ENCODE measurements around the gene DIS3L2.

DNA sequence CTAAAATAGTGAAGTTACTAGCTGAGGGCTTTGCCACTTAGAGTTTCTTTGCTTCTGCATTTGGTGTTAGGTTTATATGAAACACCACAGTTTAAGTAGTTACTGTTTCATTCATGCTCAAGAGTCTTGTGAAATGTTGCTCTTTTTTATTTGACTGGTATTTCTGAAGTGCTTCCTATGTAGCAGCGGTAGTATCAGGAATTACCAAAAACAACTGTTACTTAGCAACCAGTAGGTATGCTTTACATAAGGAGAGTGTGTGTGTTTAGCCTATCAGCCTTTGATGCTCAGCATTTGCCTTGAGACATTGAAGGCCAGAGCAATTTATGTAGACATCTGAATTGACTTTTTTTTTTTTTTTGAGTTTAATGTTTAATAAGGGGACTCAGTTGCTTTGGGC lies 3.6 kb downstream of the DIS3L2 start:
- TF ChIP-seq CTCF (IDR thresholded peaks at IDR 0.05): no peak
- TF ChIP-seq EP300 (IDR thresholded peaks at IDR 0.05): no peak
